ENCODE data around the gene CDYL.

- TF ChIP-seq CTCF (conservative IDR thresholded peaks at IDR 0.05; ENCODE audit: low read depth, low read length) (no peak), POLR2A (IDR thresholded peaks at IDR 0.05; ENCODE audit: low read depth, low read length) (no peak), RFX5 (IDR thresholded peaks at IDR 0.05; ENCODE audit: low read depth, low read length) (no peak), CEBPB (IDR thresholded peaks at IDR 0.05; ENCODE audit: low read depth, low read length) (no peak), RAD21 (IDR thresholded peaks at IDR 0.05; ENCODE audit: low read length) (no peak)
Measured at GRCh38 chr6:4873928-4874327, 97.7 kb downstream of the CDYL start.

All from IMR-90 (cell line).